ENCODE data around the gene IRF4.
"Not testable (repeated sequence)": the region's sequence is repeated elsewhere in the genome, so short reads cannot be mapped to it uniquely, and the experiment has no call there.

The IRF4 gene

GRCh38 chr6:423055-423798 lies 31.7 kb downstream of the IRF4 start:
- no peak for DNase-seq

- DNase-seq, result no peak
Measured at GRCh38 chr6:423799-424345, 32.3 kb downstream of the IRF4 start.

- no peak for DNase-seq
Measured at GRCh38 chr6:424741-425417, 33.3 kb downstream of the IRF4 start.

- DNase-seq, result not testable (repeated sequence)
Measured at GRCh38 chr6:425418-425788, 33.9 kb downstream of the IRF4 start.

GRCh38 chr6:426198-426738 lies 34.7 kb downstream of the IRF4 start:
- DNase-seq, result not testable (repeated sequence)

- DNase-seq, result no peak
Measured at GRCh38 chr6:428047-428603, 36.6 kb downstream of the IRF4 start.

GRCh38 chr6:429515-430121 lies 38.1 kb downstream of the IRF4 start:
- DNase-seq, result no peak

GRCh38 chr6:431504-431903 lies 40.0 kb downstream of the IRF4 start:
- DNase-seq, result no peak

- DNase-seq, result peak; percentile 85
Measured at GRCh38 chr6:431986-432385, 40.4 kb downstream of the IRF4 start.

GRCh38 chr6:434051-434705 lies 42.6 kb downstream of the IRF4 start:
- DNase-seq, result no peak

- no peak for DNase-seq
Measured at GRCh38 chr6:435441-436307, 44.1 kb downstream of the IRF4 start.

GRCh38 chr6:436308-437036 lies 44.9 kb downstream of the IRF4 start:
- DNase-seq, result no peak

GRCh38 chr6:437037-437392 lies 45.5 kb downstream of the IRF4 start:
- DNase-seq, result no peak

GRCh38 chr6:438634-439170 lies 47.1 kb downstream of the IRF4 start:
- no peak for DNase-seq

GRCh38 chr6:439641-440167 lies 48.2 kb downstream of the IRF4 start:
- no peak for DNase-seq

GRCh38 chr6:441126-441920 lies 49.8 kb downstream of the IRF4 start:
- no peak for DNase-seq

- no peak for DNase-seq
Measured at GRCh38 chr6:443621-444159, 52.1 kb downstream of the IRF4 start.

GRCh38 chr6:444653-445275 lies 53.2 kb downstream of the IRF4 start:
- peak; percentile 68 for DNase-seq
